ENCODE results near the gene GJA4.

Gene GJA4

GRCh38 chr1:34839526-34840305, 46.9 kb downstream of the GJA4 start:
- DNase-seq (ENCODE audit: low read depth), result no peak

GRCh38 chr1:34840426-34840825, 47.6 kb downstream of the GJA4 start:
- no peak for DNase-seq (ENCODE audit: low read depth)

GRCh38 chr1:34842073-34842472, 49.3 kb downstream of the GJA4 start:
- DNase-seq (ENCODE audit: low read depth), result no peak

- DNase-seq (ENCODE audit: low read depth), result no peak
These were observed 50.2 kb downstream of the GJA4 start for GRCh38 chr1:34842952-34843371.

- no peak for DNase-seq (ENCODE audit: low read depth)
These were observed 50.8 kb downstream of the GJA4 start for GRCh38 chr1:34843392-34844251.

DNA sequence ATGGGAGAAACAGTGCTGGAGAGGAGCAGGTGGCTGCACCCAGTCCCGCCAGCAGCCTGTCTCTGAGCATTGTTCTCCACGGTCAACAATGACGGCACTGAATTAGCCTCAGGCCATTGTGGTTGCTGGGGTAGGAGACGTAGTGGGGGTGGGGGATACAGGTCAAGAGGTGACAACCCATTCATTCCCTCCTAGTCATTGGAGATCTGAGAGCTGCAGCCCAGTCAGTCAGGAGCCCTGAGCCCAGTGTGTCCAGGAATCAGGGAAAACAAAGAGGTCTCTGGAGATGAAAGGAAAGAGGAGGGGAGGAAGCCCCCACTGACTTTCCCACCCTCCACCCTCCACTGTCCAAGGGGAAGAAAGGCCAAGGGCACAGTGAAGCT, 51.4 kb downstream of the GJA4 start:
- DNase-seq (ENCODE audit: low read depth), result no peak

All from stimulated activated CD8-positive, alpha-beta memory T cell treated with anti-CD3 and anti-CD28 coated beads, Interleukin-7, amount 100 ng/mL, for 24 hours (primary cell).